ENCODE results near the gene SNRK.

SNRK gene

GRCh38 chr3:43309372-43310305, 23.3 kb downstream of the SNRK start:
- Histone ChIP-seq H3K27me3 (replicated peaks; ENCODE audit: control insufficient read depth, insufficient read depth, low read length) (no peaks in the 10 kb centered on the region), H3K36me3 (ENCODE audit: control insufficient read depth, insufficient read depth, low read length) (no peaks in the 10 kb centered on the region; the same call in 1 of the 2 replicates), H3K4me3 (replicated peaks; ENCODE audit: low read depth, low read length) (no peak overlapping the region)
- no peak for TF ChIP-seq CTCF (IDR thresholded peaks at IDR 0.05; ENCODE audit: insufficient read depth, low read length, poor library complexity, severe bottlenecking)
- no peak for DNase-seq (ENCODE audit: extremely low read depth, insufficient read length)

GRCh38 chr3:43316783-43317460, 30.6 kb downstream of the SNRK start:
- no peak for DNase-seq (ENCODE audit: extremely low read depth, insufficient read length)
- no peak overlapping the region for H3K4me3 ChIP-seq (replicated peaks; ENCODE audit: low read depth, low read length)
- no peaks in the 10 kb centered on the region for H3K27me3 ChIP-seq (replicated peaks; ENCODE audit: control insufficient read depth, insufficient read depth, low read length)
- no peaks in the 10 kb centered on the region; the same call in 1 of the 2 replicates for H3K36me3 ChIP-seq (ENCODE audit: control insufficient read depth, insufficient read depth, low read length)
- TF ChIP-seq CTCF (IDR thresholded peaks at IDR 0.05; ENCODE audit: insufficient read depth, low read length, poor library complexity, severe bottlenecking): no peak

- no peak for DNase-seq (ENCODE audit: extremely low read depth, insufficient read length)
Observed at GRCh38 chr3:43317461-43318316, 31.3 kb downstream of the SNRK start.

GRCh38 chr3:43319376-43319775, 33.0 kb downstream of the SNRK start:
- DNase-seq (ENCODE audit: extremely low read depth, insufficient read length): no peak
- no peak for TF ChIP-seq CTCF (IDR thresholded peaks at IDR 0.05; ENCODE audit: insufficient read depth, low read length, poor library complexity, severe bottlenecking)

More at GRCh38 chr3:43317461-43318316, 31.3 kb downstream of the SNRK start:
- no peaks in the 10 kb centered on the region; the same call in 1 of the 2 replicates for H3K36me3 ChIP-seq (ENCODE audit: control insufficient read depth, insufficient read depth, low read length)
- TF ChIP-seq CTCF (IDR thresholded peaks at IDR 0.05; ENCODE audit: insufficient read depth, low read length, poor library complexity, severe bottlenecking): no peak
- no peaks in the 10 kb centered on the region for H3K27me3 ChIP-seq (replicated peaks; ENCODE audit: control insufficient read depth, insufficient read depth, low read length)
- no peak overlapping the region for H3K4me3 ChIP-seq (replicated peaks; ENCODE audit: low read depth, low read length)

DNA sequence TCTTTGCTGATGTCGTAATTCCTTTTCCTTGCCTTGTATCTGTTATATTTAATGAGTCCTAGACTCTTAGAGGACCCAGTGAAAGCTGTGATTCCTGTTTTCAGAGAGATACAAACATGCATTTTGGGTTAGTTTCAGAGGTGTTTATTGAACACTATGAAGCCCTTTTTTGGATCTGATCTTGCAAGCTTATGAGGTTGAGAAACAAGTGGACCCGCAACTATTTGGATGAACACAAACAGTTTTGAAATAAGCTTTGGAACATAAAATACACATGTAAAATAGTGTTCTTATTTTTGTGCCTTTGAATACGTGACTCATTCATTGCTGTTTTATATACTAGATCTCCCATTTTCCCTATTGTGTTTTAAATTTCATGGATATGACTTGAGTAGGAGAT, 33.5 kb downstream of the SNRK start:
- no peak for DNase-seq (ENCODE audit: extremely low read depth, insufficient read length)
- TF ChIP-seq CTCF (IDR thresholded peaks at IDR 0.05; ENCODE audit: insufficient read depth, low read length, poor library complexity, severe bottlenecking): no peak
- H3K36me3 ChIP-seq (ENCODE audit: control insufficient read depth, insufficient read depth, low read length): no peaks in the 10 kb centered on the region; the same call in 1 of the 2 replicates
- no peaks in the 10 kb centered on the region for H3K27me3 ChIP-seq (replicated peaks; ENCODE audit: control insufficient read depth, insufficient read depth, low read length)
- no peak overlapping the region for H3K4me3 ChIP-seq (replicated peaks; ENCODE audit: low read depth, low read length)

More at GRCh38 chr3:43319376-43319775, 33.0 kb downstream of the SNRK start:
- no peak overlapping the region for H3K4me3 ChIP-seq (replicated peaks; ENCODE audit: low read depth, low read length)
- no peaks in the 10 kb centered on the region; the same call in 1 of the 2 replicates for H3K36me3 ChIP-seq (ENCODE audit: control insufficient read depth, insufficient read depth, low read length)
- H3K27me3 ChIP-seq (replicated peaks; ENCODE audit: control insufficient read depth, insufficient read depth, low read length): no peaks in the 10 kb centered on the region

Measured in GM06990 (cell line).